NT2/D1 (cell line): Measurements from ENCODE around the gene AFG3L2.

Experiments used
- DNase-seq: peaks from one replicate; pipeline ENCODE4 v3.0.0-alpha.2; 2011; ENCODE audit warnings: low read depth, low spot score
- H3K27me3 ChIP-seq: 2 replicates; pipeline ENCODE4 v1.6.0; 2011; ENCODE audit warnings: mild to moderate bottlenecking; ENCODE audit not compliant: insufficient read length, insufficient read depth
- H3K36me3 ChIP-seq: 2 replicates; pipeline ENCODE4 v1.6.1; 2011; ENCODE audit warnings: mild to moderate bottlenecking, low read length, mixed read lengths; ENCODE audit not compliant: insufficient read depth, insufficient read length
- H3K4me1 ChIP-seq: 2 replicates; pipeline ENCODE4 v1.5.1; 2011; ENCODE audit not compliant: insufficient read depth, insufficient read length
- H3K4me3 ChIP-seq: 2 replicates; pipeline ENCODE4 v1.5.1; 2011; ENCODE audit warnings: low read depth; ENCODE audit not compliant: insufficient read length
- H3K9ac ChIP-seq: 2 replicates; pipeline ENCODE4 v1.6.0; 2011; ENCODE audit warnings: low read depth; ENCODE audit not compliant: insufficient read length
- H3K9me3 ChIP-seq: 2 replicates; pipeline ENCODE4 v1.5.1; 2011; ENCODE audit warnings: mild to moderate bottlenecking, low read length; ENCODE audit not compliant: insufficient read depth
- SUZ12 ChIP-seq: IDR thresholded peaks from 2 replicates; pipeline ENCODE4 v1.6.1; 2011; ENCODE audit not compliant: insufficient read length, insufficient read depth; ENCODE audit errors: extremely low read depth
- YY1 ChIP-seq: IDR thresholded peaks from 2 replicates; pipeline ENCODE4 v1.6.1; 2011; ENCODE audit not compliant: insufficient read length, insufficient read depth
- ZNF274 ChIP-seq: IDR thresholded peaks from 2 replicates; pipeline ENCODE4 v1.6.1; 2011; ENCODE audit warnings: mild to moderate bottlenecking, low read depth, low read length

AFG3L2 gene

GRCh38 chr18:12304351-12305210, 72.4 kb downstream of the AFG3L2 start:
- peaks cover 4% of the 10 kb centered on the region for H3K4me1 ChIP-seq
- no peak for TF ChIP-seq ZNF274
- no peak for TF ChIP-seq SUZ12
- no peak for TF ChIP-seq YY1
- no peak overlapping the region for H3K4me3 ChIP-seq
- H3K9ac ChIP-seq, result no peak overlapping the region
- H3K36me3 ChIP-seq, result peaks cover 9% of the 10 kb centered on the region
- H3K9me3 ChIP-seq, result no peaks in the 10 kb centered on the region
- no peak for DNase-seq
- H3K27me3 ChIP-seq, result no peaks in the 10 kb centered on the region

GRCh38 chr18:12302391-12303147, 74.5 kb downstream of the AFG3L2 start:
- no peak for DNase-seq
- Histone ChIP-seq H3K27me3 (no peaks in the 10 kb centered on the region), H3K4me3 (no peak overlapping the region), H3K9me3 (no peaks in the 10 kb centered on the region), H3K9ac (no peak overlapping the region), H3K4me1 (peaks cover 4% of the 10 kb centered on the region), H3K36me3 (no peaks in the 10 kb centered on the region)
- TF ChIP-seq SUZ12 (no peak), YY1 (no peak), ZNF274 (no peak)

GRCh38 chr18:12301263-12302005, 75.6 kb downstream of the AFG3L2 start:
- Histone ChIP-seq H3K9ac (no peak overlapping the region), H3K27me3 (no peaks in the 10 kb centered on the region), H3K36me3 (no peaks in the 10 kb centered on the region), H3K4me3 (no peak overlapping the region), H3K4me1 (peaks cover 4% of the 10 kb centered on the region), H3K9me3 (no peaks in the 10 kb centered on the region)
- DNase-seq, result no peak
- TF ChIP-seq SUZ12 (no peak), YY1 (no peak), ZNF274 (no peak)

GRCh38 chr18:12299862-12300261, 77.2 kb downstream of the AFG3L2 start:
- H3K4me1 ChIP-seq, result no peaks in the 10 kb centered on the region
- no peaks in the 10 kb centered on the region for H3K36me3 ChIP-seq
- H3K27me3 ChIP-seq, result no peaks in the 10 kb centered on the region
- TF ChIP-seq YY1 (no peak), SUZ12 (no peak), ZNF274 (no peak)
- H3K9me3 ChIP-seq, result no peaks in the 10 kb centered on the region
- DNase-seq, result no peak
- H3K4me3 ChIP-seq, result no peak overlapping the region
- no peak overlapping the region for H3K9ac ChIP-seq

GRCh38 chr18:12296457-12296856, 80.6 kb downstream of the AFG3L2 start:
- no peak overlapping the region for H3K4me3 ChIP-seq
- no peaks in the 10 kb centered on the region for H3K9me3 ChIP-seq
- no peak overlapping the region for H3K9ac ChIP-seq
- H3K27me3 ChIP-seq, result no peaks in the 10 kb centered on the region
- H3K36me3 ChIP-seq, result no peaks in the 10 kb centered on the region
- H3K4me1 ChIP-seq, result no peaks in the 10 kb centered on the region
- no peak for TF ChIP-seq ZNF274
- TF ChIP-seq SUZ12, result no peak
- no peak for TF ChIP-seq YY1
- no peak for DNase-seq

GRCh38 chr18:12296087-12296403, 81.0 kb downstream of the AFG3L2 start:
- no peak for DNase-seq
- Histone ChIP-seq H3K9me3 (no peaks in the 10 kb centered on the region), H3K36me3 (no peaks in the 10 kb centered on the region), H3K4me3 (no peak overlapping the region), H3K27me3 (no peaks in the 10 kb centered on the region), H3K4me1 (no peaks in the 10 kb centered on the region), H3K9ac (no peak overlapping the region)
- TF ChIP-seq YY1 (no peak), ZNF274 (no peak), SUZ12 (no peak)
